Neural progenitor cell (in vitro differentiated cells): ENCODE data around the gene GIT2. TPM values are rescaled to one million over a fixed set of nuclear protein-coding genes. Genes with fewer than 3 reads are reported as not detected.

Experiments
- DNase-seq: peaks from one replicate; pipeline ENCODE4 v3.0.0-alpha.2; 2016; ENCODE audit warnings: low spot score
- H2AFZ ChIP-seq: fragments of 200-600 bp; sonication (generic); replicated peaks from 2 replicates; pipeline ENCODE4 v1.6.1; 2016; ENCODE audit warnings: antibody characterized with exemption
- H3F3A ChIP-seq: fragments of 200-600 bp; sonication (generic); 2 replicates; pipeline ENCODE4 v1.6.1; 2016; ENCODE audit warnings: antibody characterized with exemption, low read depth
- H3K27ac ChIP-seq: fragments of 200-600 bp; sonication (generic); 2 replicates; pipeline ENCODE4 v1.5.1; 2016; ENCODE audit warnings: mild to moderate bottlenecking
- H3K27me3 ChIP-seq: fragments of 200-600 bp; sonication (generic); 2 replicates; pipeline ENCODE4 v1.6.1; 2016; ENCODE audit warnings: mild to moderate bottlenecking, moderate library complexity
- H3K36me3 ChIP-seq: fragments of 200-600 bp; sonication (generic); 2 replicates; pipeline ENCODE4 v1.5.1; 2016
- H3K4me1 ChIP-seq: fragments of 200-600 bp; sonication (generic); 2 replicates; pipeline ENCODE4 v1.6.1; 2016; ENCODE audit warnings: mixed run types
- H3K4me2 ChIP-seq: fragments of 200-600 bp; sonication (generic); 2 replicates; pipeline ENCODE4 v1.6.1; 2016
- H3K4me3 ChIP-seq: fragments of 200-600 bp; sonication (generic); 2 replicates; pipeline ENCODE4 v1.5.1; 2016
- H3K79me2 ChIP-seq: fragments of 200-600 bp; sonication (generic); 2 replicates; pipeline ENCODE4 v1.6.1; 2016; ENCODE audit warnings: low read depth
- H3K9ac ChIP-seq: fragments of 200-600 bp; sonication (generic); 2 replicates; pipeline ENCODE4 v1.6.1; 2016
- H3K9me3 ChIP-seq: fragments of 200-600 bp; sonication (generic); 2 replicates; pipeline ENCODE4 v1.5.1; 2016; ENCODE audit warnings: low read depth
- H4K20me1 ChIP-seq: fragments of 200-600 bp; sonication (generic); 2 replicates; pipeline ENCODE4 v1.6.1; 2016; ENCODE audit warnings: low read depth
- H3K27ac Mint-ChIP-seq: 3 replicates; pipeline ENCODE4 v1.8.0; 2021; ENCODE audit warnings: mixed read lengths
- H3K27me3 Mint-ChIP-seq: 2 replicates; pipeline ENCODE4 v1.8.0; 2022; ENCODE audit warnings: low read depth, mild to moderate bottlenecking, inconsistent platforms, moderate library complexity, mixed read lengths; ENCODE audit not compliant: insufficient read depth
- H3K36me3 Mint-ChIP-seq: 3 replicates; pipeline ENCODE4 v1.8.0; 2021; ENCODE audit warnings: mixed read lengths
- H3K4me1 Mint-ChIP-seq: 3 replicates; pipeline ENCODE4 v1.8.0; 2021; ENCODE audit warnings: mixed read lengths
- H3K4me3 Mint-ChIP-seq: 3 replicates; pipeline ENCODE4 v1.8.0; 2021; ENCODE audit warnings: mild to moderate bottlenecking, moderate library complexity, mixed read lengths
- H3K9me3 Mint-ChIP-seq: 3 replicates; pipeline ENCODE4 v1.8.0; 2020; ENCODE audit warnings: mixed read lengths
- EZH2 ChIP-seq: fragments of 200-600 bp; sonication (generic); IDR thresholded peaks from 2 replicates; pipeline ENCODE4 v1.6.1; 2017; ENCODE audit warnings: antibody characterized with exemption, mild to moderate bottlenecking, moderate library complexity
- EZH2phosphoT487 ChIP-seq: fragments of 200-600 bp; sonication (generic); IDR thresholded peaks from 2 replicates; pipeline ENCODE4 v1.6.1; 2017; ENCODE audit warnings: antibody characterized with exemption
- total RNA-seq: library from RNA; depleted of rRNA; stranded (reverse); fragments of >200 nt; gene quantifications from 2 replicates; pipeline ENCODE4 v1.2.3, GENCODE V29; 2015; ENCODE audit warnings: low replicate concordance
- TF ChIP-seq, protein P1 (sequence below): fragments of 200-600 bp; sonication (generic); IDR thresholded peaks from 2 replicates; pipeline ENCODE4 v1.5.1; 2017; ENCODE audit warnings: antibody characterized with exemption, mild to moderate bottlenecking

GIT2 gene
- total RNA-seq, 1 donor from 2014 or later: 28.5 TPM

DNA sequence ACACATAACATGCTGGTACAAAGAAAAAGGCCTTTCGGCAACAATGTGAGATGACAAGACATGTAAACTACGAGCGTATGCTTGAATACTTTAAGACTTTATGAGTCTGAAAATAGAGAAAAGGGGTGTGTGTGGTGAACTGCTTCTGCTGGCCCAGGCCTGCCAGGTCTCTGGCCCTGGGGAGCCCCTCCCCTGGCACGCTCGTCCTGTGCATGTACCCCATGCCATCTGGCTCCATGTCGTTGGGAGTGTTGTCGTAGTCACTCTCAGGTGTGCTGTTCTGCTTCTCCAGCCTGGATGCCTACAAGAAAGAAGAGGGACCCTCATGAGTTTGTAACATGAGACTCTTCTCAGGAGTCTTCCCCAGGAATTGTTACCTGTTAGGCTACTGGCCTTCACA, 57.2 kb downstream of the GIT2 start:
- H3K27ac ChIP-seq: no peak overlapping the region
- TF ChIP-seq EZH2phosphoT487: no peak
- TF ChIP-seq, protein P1, sequence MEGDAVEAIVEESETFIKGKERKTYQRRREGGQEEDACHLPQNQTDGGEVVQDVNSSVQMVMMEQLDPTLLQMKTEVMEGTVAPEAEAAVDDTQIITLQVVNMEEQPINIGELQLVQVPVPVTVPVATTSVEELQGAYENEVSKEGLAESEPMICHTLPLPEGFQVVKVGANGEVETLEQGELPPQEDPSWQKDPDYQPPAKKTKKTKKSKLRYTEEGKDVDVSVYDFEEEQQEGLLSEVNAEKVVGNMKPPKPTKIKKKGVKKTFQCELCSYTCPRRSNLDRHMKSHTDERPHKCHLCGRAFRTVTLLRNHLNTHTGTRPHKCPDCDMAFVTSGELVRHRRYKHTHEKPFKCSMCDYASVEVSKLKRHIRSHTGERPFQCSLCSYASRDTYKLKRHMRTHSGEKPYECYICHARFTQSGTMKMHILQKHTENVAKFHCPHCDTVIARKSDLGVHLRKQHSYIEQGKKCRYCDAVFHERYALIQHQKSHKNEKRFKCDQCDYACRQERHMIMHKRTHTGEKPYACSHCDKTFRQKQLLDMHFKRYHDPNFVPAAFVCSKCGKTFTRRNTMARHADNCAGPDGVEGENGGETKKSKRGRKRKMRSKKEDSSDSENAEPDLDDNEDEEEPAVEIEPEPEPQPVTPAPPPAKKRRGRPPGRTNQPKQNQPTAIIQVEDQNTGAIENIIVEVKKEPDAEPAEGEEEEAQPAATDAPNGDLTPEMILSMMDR: no peak
- TF ChIP-seq EZH2: no peak
- peaks cover 25% of the 10 kb centered on the region for H3K36me3 Mint-ChIP-seq
- H3K27me3 ChIP-seq: no peaks in the 10 kb centered on the region
- H3K4me3 Mint-ChIP-seq: no peak overlapping the region
- no peak overlapping the region for H2AFZ ChIP-seq
- no peaks in the 10 kb centered on the region for H3K79me2 ChIP-seq
- no peaks in the 10 kb centered on the region for H3F3A ChIP-seq
- H3K4me3 ChIP-seq: no peak overlapping the region
- no peak for DNase-seq
- H3K4me1 ChIP-seq: no peaks in the 10 kb centered on the region
- peaks cover 5% of the 10 kb centered on the region for H3K36me3 ChIP-seq
- no peaks in the 10 kb centered on the region for H4K20me1 ChIP-seq
- H3K9me3 ChIP-seq: no peaks in the 10 kb centered on the region
- H3K9me3 Mint-ChIP-seq: no peaks in the 10 kb centered on the region
- no peak overlapping the region for H3K4me2 ChIP-seq
- H3K27me3 Mint-ChIP-seq: peaks cover 2% of the 10 kb centered on the region
- H3K4me1 Mint-ChIP-seq: peaks cover 2% of the 10 kb centered on the region
- no peak overlapping the region for H3K27ac Mint-ChIP-seq
- H3K9ac ChIP-seq: no peak overlapping the region

DNA sequence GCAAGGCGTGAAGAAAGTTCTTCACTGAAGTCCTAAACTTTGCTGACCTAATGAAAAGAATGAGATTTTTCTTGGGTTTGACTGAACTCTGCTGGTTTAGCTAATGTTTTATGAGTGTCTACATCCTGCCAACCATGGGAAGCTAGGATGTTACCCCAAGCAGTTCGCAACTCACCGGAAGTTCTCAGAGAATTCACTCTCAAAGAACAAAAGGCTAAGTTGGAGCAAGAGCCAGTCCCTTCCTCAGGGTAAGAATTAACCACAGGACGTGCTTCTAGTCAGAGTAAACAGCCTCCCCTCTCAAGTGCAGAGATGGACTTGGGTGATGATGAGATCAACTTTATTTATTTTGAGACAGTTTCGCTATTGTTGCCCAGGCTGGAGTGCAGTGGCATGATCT, 58.8 kb downstream of the GIT2 start:
- DNase-seq: no peak
- Mint-ChIP-seq H3K4me3 (no peak overlapping the region), H3K27ac (no peak overlapping the region), H3K9me3 (no peaks in the 10 kb centered on the region), H3K27me3 (peaks cover 2% of the 10 kb centered on the region), H3K36me3 (peaks cover 27% of the 10 kb centered on the region), H3K4me1 (no peaks in the 10 kb centered on the region)
- no peaks in the 10 kb centered on the region for H3K9me3 ChIP-seq
- no peaks in the 10 kb centered on the region for H3F3A ChIP-seq
- H3K4me3 ChIP-seq: no peak overlapping the region
- H4K20me1 ChIP-seq: no peaks in the 10 kb centered on the region
- H3K36me3 ChIP-seq: peaks cover 5% of the 10 kb centered on the region
- H3K27ac ChIP-seq: no peak overlapping the region
- no peak overlapping the region for H2AFZ ChIP-seq
- no peak overlapping the region for H3K9ac ChIP-seq
- TF ChIP-seq, protein P1: no peak
- TF ChIP-seq EZH2 (no peak), EZH2phosphoT487 (no peak)
- H3K79me2 ChIP-seq: no peaks in the 10 kb centered on the region
- H3K27me3 ChIP-seq: no peaks in the 10 kb centered on the region
- H3K4me1 ChIP-seq: no peaks in the 10 kb centered on the region
- no peak overlapping the region for H3K4me2 ChIP-seq

DNA sequence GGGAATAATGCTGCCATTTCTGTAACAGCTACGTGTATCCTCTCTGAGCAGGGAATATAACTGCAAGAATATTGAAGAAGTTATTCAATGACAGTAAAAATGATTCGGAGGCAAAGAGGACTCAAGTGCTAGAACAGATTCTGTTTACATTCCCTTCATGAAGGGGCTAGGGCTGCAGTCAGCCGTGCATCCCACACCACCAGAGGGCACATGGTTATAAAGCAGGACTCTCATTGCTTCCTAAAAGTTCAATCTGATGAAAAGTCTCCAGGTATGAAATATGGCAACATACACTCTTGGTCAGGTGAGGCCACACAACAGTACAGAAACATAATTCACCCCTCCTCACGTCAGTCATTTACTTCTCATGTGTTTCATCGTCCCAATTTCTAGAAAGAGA, 62.1 kb downstream of the GIT2 start:
- H3K4me1 Mint-ChIP-seq: no peaks in the 10 kb centered on the region
- no peak for DNase-seq

More for the DNA sequence above, 62.1 kb downstream of the GIT2 start:
- Histone ChIP-seq H4K20me1 (peaks cover 4% of the 10 kb centered on the region), H3K36me3 (peaks cover 5% of the 10 kb centered on the region), H3K4me3 (no peak overlapping the region), H3F3A (no peaks in the 10 kb centered on the region), H3K9me3 (no peaks in the 10 kb centered on the region), H3K4me2 (no peak overlapping the region), H3K27ac (no peak overlapping the region), H2AFZ (no peak overlapping the region), H3K79me2 (no peaks in the 10 kb centered on the region), H3K4me1 (no peaks in the 10 kb centered on the region), H3K9ac (no peak overlapping the region), H3K27me3 (no peaks in the 10 kb centered on the region)
- H3K27ac Mint-ChIP-seq: peak overlapping the region; percentile 30
- no peak overlapping the region for H3K4me3 Mint-ChIP-seq
- peaks cover 28% of the 10 kb centered on the region for H3K36me3 Mint-ChIP-seq
- no peaks in the 10 kb centered on the region for H3K27me3 Mint-ChIP-seq
- TF ChIP-seq, protein P1: peak; percentile 30
- no peak for TF ChIP-seq EZH2
- no peaks in the 10 kb centered on the region for H3K9me3 Mint-ChIP-seq
